Measurements from ENCODE around the gene TBC1D8B.
"Not testable (repeated sequence)": the region's sequence is repeated elsewhere in the genome, so short reads cannot be mapped to it uniquely, and the experiment has no call there.

The TBC1D8B gene

GRCh38 chrX:106802388-106803275 is at the start of gene TBC1D8B:
TBC1D8B (plus strand) TSS chrX:106802673; CDS start chrX:106802854, 181 bp downstream.
- peak; percentile 64 for DNase-seq

- DNase-seq, result not testable (repeated sequence)
These were observed 33.2 kb upstream of the TBC1D8B start for GRCh38 chrX:106769288-106769687.

GRCh38 chrX:106774981-106775380 is 27.5 kb upstream of the TBC1D8B start:
- no peak for DNase-seq

GRCh38 chrX:106780264-106780663 is 22.2 kb upstream of the TBC1D8B start:
- DNase-seq, result no peak

GRCh38 chrX:106780664-106781377 is 21.7 kb upstream of the TBC1D8B start:
- DNase-seq, result no peak

GRCh38 chrX:106783716-106784115 is 18.8 kb upstream of the TBC1D8B start:
- DNase-seq, result no peak

- no peak for DNase-seq
These were observed 11.0 kb upstream of the TBC1D8B start for GRCh38 chrX:106791495-106791894.

- no peak for DNase-seq
These were observed 448 bp upstream of the TBC1D8B start for GRCh38 chrX:106802063-106802387.

GRCh38 chrX:106811131-106811910 is 8.8 kb downstream of the TBC1D8B start:
- no peak for DNase-seq

GRCh38 chrX:106812930-106813329 is 10.5 kb downstream of the TBC1D8B start:
- not testable (repeated sequence) for DNase-seq

GRCh38 chrX:106814093-106814492 is 11.6 kb downstream of the TBC1D8B start:
- not testable (repeated sequence) for DNase-seq

GRCh38 chrX:106862972-106863688 is 60.7 kb downstream of the TBC1D8B start:
- peak; percentile 21 for DNase-seq

GRCh38 chrX:106863697-106864096 is 61.2 kb downstream of the TBC1D8B start:
- no peak for DNase-seq

- DNase-seq, result not testable (repeated sequence)
These were observed 70.3 kb downstream of the TBC1D8B start for GRCh38 chrX:106872796-106873195.

- DNase-seq, result peak; percentile 48
These were observed 71.6 kb downstream of the TBC1D8B start for GRCh38 chrX:106874075-106874474.

GRCh38 chrX:106875151-106875550 is 72.7 kb downstream of the TBC1D8B start:
- no peak for DNase-seq

- DNase-seq, result no peak
These were observed 87.0 kb downstream of the TBC1D8B start for GRCh38 chrX:106889468-106889867.

- peak; percentile 1 for DNase-seq
These were observed 89.4 kb downstream of the TBC1D8B start for GRCh38 chrX:106891762-106892460.

GRCh38 chrX:106894392-106894909 is 92.0 kb downstream of the TBC1D8B start:
- DNase-seq, result peak; percentile 72

GRCh38 chrX:106894978-106895452 is 92.5 kb downstream of the TBC1D8B start:
- DNase-seq, result no peak

GRCh38 chrX:106897259-106897658 is 94.8 kb downstream of the TBC1D8B start:
- no peak for DNase-seq

- DNase-seq, result peak; percentile 65
These were observed 96.0 kb downstream of the TBC1D8B start for GRCh38 chrX:106898462-106898861.

Data from NCI-H69 (cell line).